HEK293 (cell line): ENCODE data around the gene BCR.

Source experiments
- CTCF ChIP-seq: fragments of 450-650 bp; formaldehyde crosslinking; IDR thresholded peaks from 2 replicates; pipeline ENCODE4 v1.5.1; 2016; ENCODE audit warnings: missing biosample characterization, missing genetic modification characterization
- KLF16 ChIP-seq: fragments of 450-650 bp; formaldehyde crosslinking; IDR thresholded peaks from 2 replicates; pipeline ENCODE4 v1.5.1; 2017; ENCODE audit warnings: missing biosample characterization, missing genetic modification characterization
- KLF9 ChIP-seq: fragments of 450-650 bp; formaldehyde crosslinking; IDR thresholded peaks from 2 replicates; pipeline ENCODE4 v1.5.1; 2016; ENCODE audit warnings: missing biosample characterization, missing genetic modification characterization, low read depth
- ZBTB44 ChIP-seq: fragments of 450-650 bp; IDR thresholded peaks from 2 replicates; pipeline ENCODE4 v1.5.1; 2018; ENCODE audit warnings: missing biosample characterization, mild to moderate bottlenecking, missing genetic modification characterization
- ZNF274 ChIP-seq, 2 experiments: fragments of 200-500 bp in 1 of 2; fragments of 450-650 bp in 1 of 2; sonication (Bioruptor generic) in 1 of 2; formaldehyde crosslinking in 1 of 2; IDR thresholded peaks; 2 replicates each; pipeline versions ENCODE4 v1.5.1 to v1.6.1; 2014 to 2016; ENCODE audit warnings: borderline replicate concordance in 1 of 2, inconsistent platforms in 1 of 2, low read length in 1 of 2, missing biosample characterization in 1 of 2, missing genetic modification characterization in 1 of 2
- ZNF423 ChIP-seq: fragments of 450-650 bp; formaldehyde crosslinking; IDR thresholded peaks from 2 replicates; pipeline ENCODE4 v1.5.1; 2016; ENCODE audit warnings: missing biosample characterization, missing genetic modification characterization

- TF ChIP-seq CTCF (tag by site-specific recombination): no peak
- TF ChIP-seq ZNF274 (IDR thresholded peaks at IDR 0.05; ENCODE audit: low read length): no peak
- TF ChIP-seq ZNF274 (tag by site-specific recombination; IDR thresholded peaks at IDR 0.05; ENCODE audit: borderline replicate concordance): no peak
- TF ChIP-seq ZBTB44: no peak
- no peak for TF ChIP-seq KLF9 (tag by site-specific recombination)
- TF ChIP-seq ZNF423 (tag by site-specific recombination): no peak
- no peak for TF ChIP-seq KLF16 (tag by site-specific recombination)
These were observed 33.7 kb upstream of the BCR start for GRCh38 chr22:23146478-23147205.
